Glomerular endothelial cell (primary cell): Measurements from ENCODE around the gene SPOCD1. TPM values are rescaled to one million over a fixed set of nuclear protein-coding genes. Genes with fewer than 3 reads are reported as not detected.

Experiments
- DNase-seq: peaks from one replicate; pipeline ENCODE4 v3.0.0-alpha.2; 2011; ENCODE audit warnings: low read depth, low spot score; ENCODE audit errors: extremely low read depth
- total RNA-seq: library from RNA; depleted of rRNA; stranded (reverse); fragments of >200 nt; gene quantifications from 2 replicates; pipeline ENCODE4 v1.2.3, GENCODE V29; 2015

Gene SPOCD1
- total RNA-seq, 1 donor from 2014 or later: 48.2 TPM

- no peak for DNase-seq
Observed at GRCh38 chr1:31758823-31759222, 57.0 kb downstream of the SPOCD1 start.

GRCh38 chr1:31757989-31758388 lies 57.8 kb downstream of the SPOCD1 start:
- DNase-seq: no peak

GRCh38 chr1:31757204-31757679 lies 58.6 kb downstream of the SPOCD1 start:
- no peak for DNase-seq

GRCh38 chr1:31756578-31756977 lies 59.2 kb downstream of the SPOCD1 start:
- DNase-seq: no peak

GRCh38 chr1:31755850-31756492 lies 59.9 kb downstream of the SPOCD1 start:
- DNase-seq: no peak

- DNase-seq: no peak
Observed at GRCh38 chr1:31755197-31755611, 60.6 kb downstream of the SPOCD1 start.

- DNase-seq: no peak
Observed at GRCh38 chr1:31754397-31754796, 61.4 kb downstream of the SPOCD1 start.

GRCh38 chr1:31753707-31754349 lies 62.0 kb downstream of the SPOCD1 start:
- DNase-seq: no peak

GRCh38 chr1:31752952-31753475 lies 62.8 kb downstream of the SPOCD1 start:
- DNase-seq: no peak

GRCh38 chr1:31752258-31752657 lies 63.6 kb downstream of the SPOCD1 start:
- no peak for DNase-seq

- no peak for DNase-seq
Observed at GRCh38 chr1:31751822-31752241, 64.0 kb downstream of the SPOCD1 start.

GRCh38 chr1:31750858-31751510 lies 64.8 kb downstream of the SPOCD1 start:
- no peak for DNase-seq

- no peak for DNase-seq
Observed at GRCh38 chr1:31749785-31750735, 65.8 kb downstream of the SPOCD1 start.

- DNase-seq: no peak
Observed at GRCh38 chr1:31748365-31748764, 67.5 kb downstream of the SPOCD1 start.

GRCh38 chr1:31747304-31747703 lies 68.5 kb downstream of the SPOCD1 start:
- DNase-seq: no peak

- no peak for DNase-seq
Observed at GRCh38 chr1:31746687-31747086, 69.1 kb downstream of the SPOCD1 start.

GRCh38 chr1:31745946-31746670 lies 69.7 kb downstream of the SPOCD1 start:
- no peak for DNase-seq

GRCh38 chr1:31745096-31745945 lies 70.5 kb downstream of the SPOCD1 start:
- no peak for DNase-seq
